HEK293T (cell line): ENCODE results near the gene RAB5IF.
A peak's percentile ranks its signal among the peaks of the same experiment; 100 is the strongest.
"Not testable (repeated sequence)": the region's sequence is repeated elsewhere in the genome, so short reads cannot be mapped to it uniquely, and the experiment has no call there.

Source experiments
- CTCF ChIA-PET: fragments of 350-600 bp; formaldehyde crosslinking; extraction: SDS; loops from one replicate; lab custom pipeline; 2021; ENCODE audit warnings: antibody characterized with exemption, inconsistent platforms; lab: Yijun Ruan, JAX
- POLR2A ChIA-PET: fragments of 350-600 bp; formaldehyde crosslinking; extraction: SDS; loops from one replicate; lab custom pipeline; 2020; ENCODE audit warnings: antibody characterized with exemption, inconsistent platforms; lab: Yijun Ruan, JAX
- DNase-seq: peaks from one replicate; pipeline ENCODE4 v3.0.0; 2012; ENCODE audit warnings: mixed read lengths; ENCODE audit errors: extremely low spot score
- ARNT ChIP-seq: fragments of 450-650 bp; IDR thresholded peaks from 2 replicates; pipeline ENCODE4 v1.6.1; 2017; ENCODE audit warnings: mild to moderate bottlenecking
- BHLHE40 ChIP-seq: fragments of 450-650 bp; IDR thresholded peaks from 2 replicates; pipeline ENCODE4 v1.6.1; 2016; ENCODE audit warnings: mild to moderate bottlenecking, moderate library complexity, borderline replicate concordance
- CTBP1 ChIP-seq: fragments of 450-650 bp; IDR thresholded peaks from 2 replicates; pipeline ENCODE4 v1.6.1; 2016; ENCODE audit warnings: borderline replicate concordance
- ELF4 ChIP-seq: fragments of 450-650 bp; IDR thresholded peaks from 2 replicates; pipeline ENCODE4 v1.6.1; 2017; ENCODE audit warnings: antibody characterized with exemption
- FOXA1 ChIP-seq: fragments of 450-650 bp; IDR thresholded peaks from 2 replicates; pipeline ENCODE4 v1.6.1; 2016; ENCODE audit warnings: mild to moderate bottlenecking
- FOXK2 ChIP-seq: fragments of 450-650 bp; IDR thresholded peaks from 2 replicates; pipeline ENCODE4 v1.6.1; 2016; ENCODE audit warnings: mild to moderate bottlenecking
- FOXM1 ChIP-seq: fragments of 450-650 bp; IDR thresholded peaks from 2 replicates; pipeline ENCODE4 v1.6.1; 2017; ENCODE audit warnings: mild to moderate bottlenecking, borderline replicate concordance
- HDGF ChIP-seq: fragments of 450-650 bp; IDR thresholded peaks from 2 replicates; pipeline ENCODE4 v1.6.1; 2017; ENCODE audit warnings: antibody characterized with exemption, borderline replicate concordance
- L3MBTL2 ChIP-seq: fragments of 450-650 bp; conservative IDR thresholded peaks from 2 replicates; pipeline ENCODE4 v1.6.1; 2016; ENCODE audit warnings: mild to moderate bottlenecking
- LEF1 ChIP-seq: fragments of 450-650 bp; IDR thresholded peaks from 2 replicates; pipeline ENCODE4 v1.6.1; 2017; ENCODE audit warnings: mild to moderate bottlenecking, borderline replicate concordance
- NFRKB ChIP-seq: fragments of 450-650 bp; IDR thresholded peaks from 2 replicates; pipeline ENCODE4 v1.6.1; 2016; ENCODE audit warnings: mild to moderate bottlenecking, moderate library complexity
- SP1 ChIP-seq: fragments of 450-650 bp; IDR thresholded peaks from 2 replicates; pipeline ENCODE4 v1.6.1; 2017
- SUZ12 ChIP-seq: fragments of 450-650 bp; IDR thresholded peaks from 2 replicates; pipeline ENCODE4 v1.6.1; 2016; ENCODE audit warnings: mild to moderate bottlenecking
- TARDBP ChIP-seq: fragments of 450-650 bp; IDR thresholded peaks from 2 replicates; pipeline ENCODE4 v1.6.1; 2016
- ZNF384 ChIP-seq: fragments of 450-650 bp; IDR thresholded peaks from 2 replicates; pipeline ENCODE4 v1.6.1; 2016
- TF ChIP-seq, protein P1 (sequence below): fragments of 450-650 bp; IDR thresholded peaks from 2 replicates; pipeline ENCODE4 v1.6.1; 2016

RAB5IF gene, protein sequence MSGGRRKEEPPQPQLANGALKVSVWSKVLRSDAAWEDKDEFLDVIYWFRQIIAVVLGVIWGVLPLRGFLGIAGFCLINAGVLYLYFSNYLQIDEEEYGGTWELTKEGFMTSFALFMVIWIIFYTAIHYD

DNA sequence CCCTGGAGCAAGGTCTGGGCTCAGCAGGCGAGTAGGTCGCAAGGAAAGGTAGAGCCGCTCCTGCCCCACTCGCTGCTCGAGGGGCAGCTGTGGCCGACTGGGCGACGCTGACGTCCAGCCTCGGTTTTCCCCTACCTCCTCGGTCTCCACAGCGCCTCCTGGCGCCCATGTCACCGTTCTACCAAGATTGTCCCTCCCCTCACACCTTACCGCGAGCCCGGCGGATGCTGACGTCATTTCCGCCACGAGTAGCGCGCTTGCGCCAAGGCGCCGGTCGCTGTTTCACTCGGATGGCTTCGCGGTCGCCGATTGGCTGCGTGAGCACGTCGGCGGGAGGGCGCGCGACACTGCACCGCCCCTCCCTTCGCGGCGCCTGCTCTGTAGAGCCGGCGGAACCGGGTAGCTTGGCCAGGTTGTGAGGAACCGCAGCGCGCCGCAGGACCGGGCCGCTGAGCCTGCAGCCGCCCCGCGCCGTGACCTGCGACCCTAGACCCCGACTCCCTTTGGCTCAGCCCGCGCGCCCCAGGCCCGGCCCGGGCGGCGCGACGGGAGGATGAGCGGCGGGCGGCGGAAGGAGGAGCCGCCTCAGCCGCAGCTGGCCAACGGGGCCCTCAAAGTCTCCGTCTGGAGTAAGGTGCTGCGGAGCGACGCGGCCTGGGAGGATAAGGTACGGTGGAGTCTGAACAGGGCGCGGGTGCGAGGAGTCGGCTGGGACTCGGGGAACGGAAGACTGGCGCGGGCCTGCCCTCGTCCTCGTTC, at the start of gene RAB5IF:
RAB5IF (plus strand) TSS at position 381 of the 759 bp plus-strand sequence; CDS start at position 554, 173 bp downstream.
- CTCF ChIA-PET: interaction anchor here (0.5 to 1.0 kb wide), 5 partner anchors 14 to 467 kb away, joined by 3 to 7 read pairs (median 3); no protein-coding TSS in a partner anchor

DNA sequence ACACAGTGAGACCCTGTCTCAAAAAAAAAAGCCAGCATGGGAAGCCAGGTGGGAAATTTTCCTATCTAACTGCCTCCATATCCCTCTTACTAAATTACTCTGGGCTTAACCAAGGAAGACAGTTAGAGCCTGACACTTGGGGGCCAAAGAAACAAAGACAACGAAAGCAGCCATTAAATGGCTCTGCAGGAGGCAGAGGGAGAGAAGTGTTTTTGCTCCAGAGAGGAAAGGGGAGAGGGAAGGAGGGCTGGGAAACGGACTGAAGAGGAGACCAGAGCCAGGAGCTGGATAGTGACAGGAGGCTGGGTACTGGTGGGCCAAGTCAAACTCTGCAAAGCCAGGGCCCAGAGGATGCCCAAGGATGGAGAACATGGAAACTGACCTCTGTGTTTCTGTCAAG, 42.9 kb upstream of the RAB5IF start:
- TF ChIP-seq ARNT (no peak), SP1 (no peak), BHLHE40 (no peak), HDGF (no peak), ELF4 (no peak), FOXM1 (no peak), FOXA1 (no peak), SUZ12 (no peak), TARDBP (no peak), L3MBTL2 (no peak), LEF1 (no peak), FOXK2 (no peak), CTBP1 (no peak), NFRKB (no peak), ZNF384 (no peak)
- TF ChIP-seq, protein P1, sequence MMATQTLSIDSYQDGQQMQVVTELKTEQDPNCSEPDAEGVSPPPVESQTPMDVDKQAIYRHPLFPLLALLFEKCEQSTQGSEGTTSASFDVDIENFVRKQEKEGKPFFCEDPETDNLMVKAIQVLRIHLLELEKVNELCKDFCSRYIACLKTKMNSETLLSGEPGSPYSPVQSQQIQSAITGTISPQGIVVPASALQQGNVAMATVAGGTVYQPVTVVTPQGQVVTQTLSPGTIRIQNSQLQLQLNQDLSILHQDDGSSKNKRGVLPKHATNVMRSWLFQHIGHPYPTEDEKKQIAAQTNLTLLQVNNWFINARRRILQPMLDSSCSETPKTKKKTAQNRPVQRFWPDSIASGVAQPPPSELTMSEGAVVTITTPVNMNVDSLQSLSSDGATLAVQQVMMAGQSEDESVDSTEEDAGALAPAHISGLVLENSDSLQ: no peak
- ChIA-PET CTCF (no interaction called here), POLR2A (interaction anchor here (0.9 to 2.0 kb wide), 2 partner anchors 9 to 42 kb away, joined by 3 to 9 read pairs; no protein-coding TSS in a partner anchor)
- DNase-seq: no peak

More for the DNA sequence above, at the start of gene RAB5IF:
- POLR2A ChIA-PET: interaction anchor here (0.7 to 3.5 kb wide), 22 partner anchors 9 to 168 kb away, joined by 3 to 29 read pairs (median 4); partner anchors contain the start of genes DSN1, NDRG3 and TGIF2
- DNase-seq: peak; percentile 98
- TF ChIP-seq L3MBTL2: peak; percentile 67
- TF ChIP-seq, protein P1: peak; percentile 73
- no peak for TF ChIP-seq SUZ12

DNA sequence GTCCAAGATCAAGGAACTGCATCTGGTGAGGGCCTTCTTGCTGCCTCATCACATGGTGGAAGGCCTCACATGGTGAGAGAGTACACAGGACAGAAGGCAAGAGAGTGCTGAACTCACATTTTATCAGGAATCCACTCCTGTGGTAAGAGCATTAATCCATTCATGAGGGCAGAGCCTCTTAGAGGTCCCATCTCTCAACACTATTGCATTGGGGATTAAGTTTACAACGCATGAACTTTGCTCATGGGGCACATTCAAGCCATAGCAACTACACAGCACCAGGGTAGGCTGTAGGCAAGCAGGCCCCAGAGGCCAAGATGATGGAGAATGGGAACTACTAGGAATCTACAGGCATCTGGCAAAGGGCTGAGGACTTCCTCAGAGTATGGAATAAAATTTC, 42.2 kb upstream of the RAB5IF start:
- TF ChIP-seq ELF4: no peak
- no peak for TF ChIP-seq HDGF
- TF ChIP-seq LEF1: no peak
- TF ChIP-seq, protein P1: no peak
- TF ChIP-seq SUZ12: no peak
- no peak for TF ChIP-seq L3MBTL2
- TF ChIP-seq CTBP1: no peak
- no peak for TF ChIP-seq ZNF384
- TF ChIP-seq TARDBP: no peak
- TF ChIP-seq NFRKB: no peak
- no peak for TF ChIP-seq FOXM1
- no peak for TF ChIP-seq SP1
- ChIA-PET CTCF (no interaction called here), POLR2A (no interaction called here)
- DNase-seq: no peak

DNA sequence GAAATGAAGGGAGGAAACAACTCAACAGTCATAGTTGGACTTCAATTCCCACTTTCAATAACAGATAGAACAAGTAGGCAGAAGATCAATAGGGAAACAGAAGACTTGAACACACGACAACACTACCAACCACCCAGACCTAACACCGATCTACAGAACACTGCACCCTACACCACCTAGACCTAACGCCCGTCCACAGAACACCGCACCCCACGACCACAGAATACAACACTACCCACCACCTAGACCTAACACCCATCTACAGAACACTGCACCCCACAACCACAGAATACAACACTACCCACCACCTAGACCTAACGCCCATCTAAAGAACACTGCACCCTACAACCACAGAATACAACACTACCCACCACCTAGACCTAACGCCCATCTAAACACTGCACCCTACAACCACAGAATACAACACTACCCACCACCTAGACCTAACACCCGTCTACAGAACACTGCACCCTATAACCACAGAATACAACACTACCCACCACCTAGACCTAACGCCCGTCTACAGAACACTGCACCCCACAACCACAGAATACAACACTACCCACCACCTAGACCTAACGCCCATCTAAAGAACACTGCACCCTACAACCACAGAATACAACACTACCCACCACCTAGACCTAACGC, 41.4 kb upstream of the RAB5IF start:
- DNase-seq, POLR2A ChIA-PET, CTCF ChIA-PET: not testable (repeated sequence)

DNA sequence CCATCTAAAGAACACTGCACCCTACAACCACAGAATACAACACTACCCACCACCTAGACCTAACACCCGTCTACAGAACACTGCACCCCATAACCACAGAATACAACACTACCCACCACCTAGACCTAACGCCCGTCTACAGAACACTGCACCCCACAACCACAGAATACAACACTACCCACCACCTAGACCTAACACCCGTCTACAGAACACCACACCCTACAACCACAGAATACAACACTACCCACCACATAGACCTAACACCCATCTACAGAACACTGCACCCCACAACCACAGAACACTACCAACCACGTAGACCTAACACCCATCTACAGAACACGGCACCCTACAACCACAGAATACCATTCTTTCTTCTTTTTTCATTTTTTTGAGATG, 40.9 kb upstream of the RAB5IF start:
- CTCF ChIA-PET, DNase-seq, POLR2A ChIA-PET: not testable (repeated sequence)

DNA sequence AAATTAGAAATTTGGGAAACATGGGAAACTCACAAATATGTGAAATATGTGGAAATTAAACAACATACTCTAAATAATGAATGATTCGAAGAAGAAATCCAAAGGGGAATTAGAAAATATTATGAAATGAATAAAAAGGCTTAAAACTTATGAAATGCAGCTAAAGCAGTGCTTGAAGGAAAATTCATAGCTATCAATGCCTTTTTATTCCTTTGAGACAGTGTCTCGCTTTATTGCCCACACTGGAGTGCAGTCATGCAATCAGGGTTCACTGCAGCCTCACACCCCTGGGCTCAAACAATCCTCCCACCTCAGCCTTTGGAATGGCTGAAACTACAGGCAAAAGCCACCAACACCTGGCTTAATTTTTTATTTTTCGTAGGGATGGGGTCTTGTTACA, 40.1 kb upstream of the RAB5IF start:
- POLR2A ChIA-PET: no interaction called here
- DNase-seq: no peak
- CTCF ChIA-PET: no interaction called here
- TF ChIP-seq BHLHE40 (no peak), CTBP1 (no peak), SP1 (no peak), FOXM1 (no peak), TARDBP (no peak), L3MBTL2 (no peak), ZNF384 (no peak), NFRKB (no peak), ELF4 (no peak)
